Cerebellar cortex (tissue), 1 donor: ENCODE data around the gene PRDM15.

Experiments
- DNase-seq: peaks from one replicate; pipeline ENCODE4 v3.0.0-alpha.2; 2015; ENCODE audit warnings: low spot score

Gene PRDM15

GRCh38 chr21:41824466-41825207, 54.5 kb downstream of the PRDM15 start:
- DNase-seq: no peak

- DNase-seq: no peak
Measured at GRCh38 chr21:41823906-41824305, 55.2 kb downstream of the PRDM15 start.

- DNase-seq: no peak
Measured at GRCh38 chr21:41823166-41823565, 56.0 kb downstream of the PRDM15 start.

GRCh38 chr21:41821756-41822431, 57.2 kb downstream of the PRDM15 start:
- DNase-seq: no peak

GRCh38 chr21:41821081-41821755, 57.9 kb downstream of the PRDM15 start:
- no peak for DNase-seq

GRCh38 chr21:41820384-41821080, 58.6 kb downstream of the PRDM15 start:
- no peak for DNase-seq

GRCh38 chr21:41819856-41820281, 59.3 kb downstream of the PRDM15 start:
- DNase-seq: no peak

GRCh38 chr21:41819236-41819855, 59.8 kb downstream of the PRDM15 start:
- DNase-seq: no peak

GRCh38 chr21:41817877-41818855, 61.0 kb downstream of the PRDM15 start:
- DNase-seq: no peak

- peak; percentile 58 for DNase-seq
Measured at GRCh38 chr21:41817228-41817627, 61.9 kb downstream of the PRDM15 start.

- peak; percentile 31 for DNase-seq
Measured at GRCh38 chr21:41816583-41817165, 62.5 kb downstream of the PRDM15 start.

GRCh38 chr21:41815652-41816582, 63.2 kb downstream of the PRDM15 start:
- no peak for DNase-seq

- no peak for DNase-seq
Measured at GRCh38 chr21:41813226-41813625, 65.9 kb downstream of the PRDM15 start.

GRCh38 chr21:41812679-41813078, 66.5 kb downstream of the PRDM15 start:
- no peak for DNase-seq

GRCh38 chr21:41810597-41810932, 68.6 kb downstream of the PRDM15 start:
- DNase-seq: no peak

- no peak for DNase-seq
Measured at GRCh38 chr21:41809891-41810596, 69.1 kb downstream of the PRDM15 start.

- DNase-seq: no peak
Measured at GRCh38 chr21:41808846-41809245, 70.3 kb downstream of the PRDM15 start.

GRCh38 chr21:41808094-41808493, 71.0 kb downstream of the PRDM15 start:
- no peak for DNase-seq

GRCh38 chr21:41806773-41807172, 72.4 kb downstream of the PRDM15 start:
- DNase-seq: no peak
